Measurements from ENCODE around the gene CELSR1.

Gene CELSR1

GRCh38 chr22:46352691-46353386 is 184.6 kb downstream of the CELSR1 start:
- DNase-seq (ENCODE audit: low read depth in 2 of 2) = no peak

GRCh38 chr22:46352276-46352675 is 185.1 kb downstream of the CELSR1 start:
- DNase-seq (ENCODE audit: low read depth in 2 of 2) = no peak

- no peak for DNase-seq (ENCODE audit: low read depth in 2 of 2)
These were observed 185.7 kb downstream of the CELSR1 start for GRCh38 chr22:46351767-46352166.

GRCh38 chr22:46351131-46351735 is 186.2 kb downstream of the CELSR1 start:
- no peak for DNase-seq (ENCODE audit: low read depth in 2 of 2)

GRCh38 chr22:46350646-46351045 is 186.8 kb downstream of the CELSR1 start:
- DNase-seq (ENCODE audit: low read depth in 2 of 2) = no peak

GRCh38 chr22:46350121-46350520 is 187.3 kb downstream of the CELSR1 start:
- DNase-seq (ENCODE audit: low read depth in 2 of 2) = no peak

- no peak for DNase-seq (ENCODE audit: low read depth in 2 of 2)
These were observed 187.7 kb downstream of the CELSR1 start for GRCh38 chr22:46349681-46350080.

- DNase-seq (ENCODE audit: low read depth in 2 of 2) = no peak
These were observed 188.2 kb downstream of the CELSR1 start for GRCh38 chr22:46349238-46349637.

GRCh38 chr22:46348099-46348695 is 189.2 kb downstream of the CELSR1 start:
- DNase-seq (ENCODE audit: low read depth in 2 of 2) = no peak

GRCh38 chr22:46347646-46348045 is 189.8 kb downstream of the CELSR1 start:
- DNase-seq (ENCODE audit: low read depth in 2 of 2) = no peak

GRCh38 chr22:46346680-46347405 is 190.6 kb downstream of the CELSR1 start:
- DNase-seq (ENCODE audit: low read depth in 2 of 2) = no peak

- no peak for DNase-seq (ENCODE audit: low read depth in 2 of 2)
These were observed 196.7 kb downstream of the CELSR1 start for GRCh38 chr22:46340676-46341075.

- no peak for DNase-seq (ENCODE audit: low read depth in 2 of 2)
These were observed 197.5 kb downstream of the CELSR1 start for GRCh38 chr22:46339956-46340355.

- no peak for DNase-seq (ENCODE audit: low read depth in 2 of 2)
These were observed 198.8 kb downstream of the CELSR1 start for GRCh38 chr22:46338636-46339035.

- DNase-seq (ENCODE audit: low read depth in 2 of 2) = no peak
These were observed 199.6 kb downstream of the CELSR1 start for GRCh38 chr22:46337870-46338269.

- no peak for DNase-seq (ENCODE audit: low read depth in 2 of 2)
These were observed 201.0 kb downstream of the CELSR1 start for GRCh38 chr22:46336119-46337078.

GRCh38 chr22:46335201-46336118 is 202.0 kb downstream of the CELSR1 start, which contains the start of gene TRMU:
TRMU (plus strand) TSS chr22:46335714; CDS start chr22:46335765, 51 bp downstream.
- peak; percentile 39 to 46 for DNase-seq (ENCODE audit: low read depth in 2 of 2)

GRCh38 chr22:46331496-46331895 is 205.9 kb downstream of the CELSR1 start:
- no peak for DNase-seq (ENCODE audit: low read depth in 2 of 2)

- DNase-seq (ENCODE audit: low read depth in 2 of 2) = no peak
These were observed 207.0 kb downstream of the CELSR1 start for GRCh38 chr22:46330426-46330825.

GRCh38 chr22:46329616-46330015 is 207.8 kb downstream of the CELSR1 start:
- no peak for DNase-seq (ENCODE audit: low read depth in 2 of 2)
